Right ventricle myocardium superior (tissue), 1 donor: ENCODE results near the gene NPAP1. TPM values are rescaled to one million over a fixed set of nuclear protein-coding genes. Genes with fewer than 3 reads are reported as not detected.
"Not testable (repeated sequence)": the region's sequence is repeated elsewhere in the genome, so short reads cannot be mapped to it uniquely, and the experiment has no call there.

Experiments
- ATAC-seq: fragments of 200-7000 bp; cut with Tn5 transposase; one replicate; pipeline ENCODE4 v1.9.1; 2020; ENCODE audit warnings: mild to moderate bottlenecking; ENCODE audit not compliant: poor library complexity
- DNase-seq: peaks from one replicate; pipeline ENCODE4 v3.0.0-alpha.2; 2020
- intact Hi-C: fragments of 100-400 bp; cut with DNase I; formaldehyde crosslinking; loops from one replicate; pipeline ENCODE4 v1.11.2; 2022
- long read RNA-seq: library from polyadenylated mRNA; unstranded; transcript quantifications from one replicate; pipeline ENCODE4 v2.0.0, GENCODE V29; 2021
- total RNA-seq: library from RNA; stranded (reverse); fragmentation: NEBNext Ultra II Directional; extraction: Animal tissue kit (Norgen Biotek cat#: 25700); gene quantifications from one replicate; pipeline ENCODE4 v1.2.1, GENCODE V29; 2021
- donor health status: DM: no; HTN: yes; CAD: no; lungs with severe emphysema.

NPAP1 gene, protein sequence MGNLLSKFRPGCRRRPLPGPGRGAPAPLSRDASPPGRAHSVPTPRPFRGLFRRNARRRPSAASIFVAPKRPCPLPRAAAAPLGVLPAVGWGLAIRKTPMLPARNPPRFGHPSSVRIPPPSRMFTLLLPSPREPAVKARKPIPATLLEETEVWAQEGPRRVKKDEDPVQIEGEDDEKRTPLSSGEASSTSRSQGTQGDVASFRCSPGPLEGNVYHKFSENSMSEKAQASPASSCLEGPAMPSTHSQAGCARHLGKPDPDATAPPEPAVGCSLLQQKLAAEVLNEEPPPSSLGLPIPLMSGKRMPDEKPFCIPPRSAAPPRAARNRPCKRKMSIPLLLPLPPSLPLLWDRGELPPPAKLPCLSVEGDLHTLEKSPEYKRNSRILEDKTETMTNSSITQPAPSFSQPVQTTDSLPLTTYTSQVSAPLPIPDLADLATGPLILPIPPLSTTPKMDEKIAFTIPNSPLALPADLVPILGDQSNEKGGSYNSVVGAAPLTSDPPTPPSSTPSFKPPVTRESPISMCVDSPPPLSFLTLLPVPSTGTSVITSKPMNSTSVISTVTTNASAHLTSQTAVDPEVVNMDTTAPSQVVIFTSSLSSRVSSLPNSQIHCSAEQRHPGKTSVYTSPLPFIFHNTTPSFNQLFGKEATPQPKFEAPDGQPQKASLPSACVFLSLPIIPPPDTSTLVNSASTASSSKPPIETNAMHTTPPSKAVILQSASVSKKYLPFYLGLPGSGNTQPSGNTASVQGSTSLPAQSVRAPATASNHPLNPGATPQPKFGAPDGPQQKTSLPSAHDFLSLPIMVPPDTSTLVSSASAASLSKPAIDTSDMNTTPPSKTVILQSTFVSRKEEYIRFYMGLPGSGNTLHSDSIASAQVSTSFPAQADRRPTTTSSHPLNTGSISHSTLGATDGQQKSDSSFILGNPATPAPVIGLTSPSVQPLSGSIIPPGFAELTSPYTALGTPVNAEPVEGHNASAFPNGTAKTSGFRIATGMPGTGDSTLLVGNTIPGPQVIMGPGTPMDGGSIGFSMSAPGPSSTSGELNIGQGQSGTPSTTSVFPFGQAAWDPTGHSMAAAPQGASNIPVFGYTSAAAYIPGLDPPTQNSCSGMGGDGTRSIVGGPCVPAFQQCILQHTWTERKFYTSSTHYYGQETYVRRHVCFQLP
- not detected for total RNA-seq
- long read RNA-seq, result 0 reads

DNA sequence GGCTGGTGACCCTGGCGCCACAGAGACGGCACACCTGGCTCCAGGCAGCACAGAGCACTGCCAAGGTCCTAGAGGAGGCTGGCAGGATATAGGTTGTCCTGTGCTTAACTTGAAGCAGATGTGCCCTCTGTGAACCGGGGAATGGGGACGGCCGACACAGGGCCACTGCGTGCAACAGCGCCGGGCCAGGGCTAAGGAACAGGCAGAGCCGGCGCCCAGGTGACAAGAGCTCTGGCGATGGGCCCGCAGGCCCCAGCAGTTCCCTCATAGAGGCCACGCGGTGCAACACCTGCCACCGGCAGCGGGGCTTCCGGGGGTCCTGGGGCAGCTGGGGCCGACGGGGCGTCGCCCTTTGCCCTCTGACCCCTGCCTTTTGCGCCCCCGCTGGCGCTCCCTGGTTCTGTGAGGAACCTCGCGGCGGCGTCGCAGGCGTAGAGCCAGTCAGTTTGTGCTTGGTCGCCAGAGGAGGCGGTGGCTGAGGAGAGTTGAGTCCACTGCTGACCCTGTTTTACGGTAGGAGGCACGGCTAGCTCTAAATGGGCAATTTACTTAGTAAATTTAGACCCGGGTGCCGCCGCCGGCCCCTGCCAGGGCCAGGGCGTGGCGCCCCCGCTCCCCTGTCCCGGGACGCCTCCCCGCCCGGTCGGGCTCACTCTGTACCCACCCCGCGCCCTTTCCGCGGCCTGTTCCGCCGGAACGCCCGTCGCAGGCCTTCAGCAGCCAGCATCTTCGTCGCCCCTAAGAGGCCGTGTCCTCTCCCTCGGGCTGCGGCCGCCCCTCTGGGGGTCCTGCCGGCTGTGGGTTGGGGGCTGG is at the start of gene NPAP1:
Gene NPAP1, plus strand, starts transcription at position 444 of the 813 bp plus-strand sequence. Its CDS starts 93 bp downstream, at position 537.
- ATAC-seq, result no peak

DNA sequence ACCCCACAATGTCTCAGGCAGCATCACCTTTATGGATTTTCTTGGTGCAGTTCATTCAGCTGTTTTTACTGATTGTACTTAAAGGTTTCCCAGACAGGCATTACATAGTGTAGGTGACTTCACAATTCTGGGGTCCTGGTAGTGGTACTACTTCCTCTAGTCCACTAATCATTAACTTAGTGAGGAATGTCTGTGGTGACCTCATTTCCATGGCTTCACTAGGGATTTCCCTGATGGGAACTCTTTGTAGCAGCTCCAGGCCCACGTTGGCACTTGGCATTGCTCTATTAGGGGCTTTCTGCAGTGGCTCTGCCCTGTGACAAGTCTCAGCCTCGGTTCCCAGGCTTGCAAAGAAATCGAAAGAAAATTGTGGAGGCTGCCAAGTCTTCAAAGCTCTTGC is 48.1 kb upstream of the NPAP1 start:
- intact Hi-C loops, result no loop called here
- ATAC-seq (no peak), DNase-seq (no peak)

More for the DNA sequence above, at the start of gene NPAP1:
- no peak for DNase-seq
- intact Hi-C loops, result no loop called here

DNA sequence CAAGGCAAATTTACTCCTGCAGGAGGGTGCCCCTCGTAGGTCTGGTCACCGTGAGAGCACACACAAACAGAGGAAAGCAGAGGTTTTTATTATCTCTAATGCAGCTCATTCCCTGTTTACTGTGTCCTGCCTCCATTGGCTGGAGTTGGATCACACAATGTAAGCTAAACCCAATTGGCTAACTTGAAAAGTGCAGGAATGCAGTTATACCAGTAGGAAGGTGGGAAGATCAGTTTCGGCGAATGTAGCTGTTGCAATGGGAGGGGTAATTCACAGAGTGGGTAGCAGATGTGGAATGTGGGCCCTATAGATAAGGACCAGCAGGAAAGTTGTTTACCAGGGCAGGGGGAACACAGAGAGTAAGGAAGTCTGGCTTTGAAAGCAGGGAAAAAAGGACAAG is 42.5 kb upstream of the NPAP1 start:
- DNase-seq (no peak), ATAC-seq (no peak)
- intact Hi-C loops, result no loop called here

DNA sequence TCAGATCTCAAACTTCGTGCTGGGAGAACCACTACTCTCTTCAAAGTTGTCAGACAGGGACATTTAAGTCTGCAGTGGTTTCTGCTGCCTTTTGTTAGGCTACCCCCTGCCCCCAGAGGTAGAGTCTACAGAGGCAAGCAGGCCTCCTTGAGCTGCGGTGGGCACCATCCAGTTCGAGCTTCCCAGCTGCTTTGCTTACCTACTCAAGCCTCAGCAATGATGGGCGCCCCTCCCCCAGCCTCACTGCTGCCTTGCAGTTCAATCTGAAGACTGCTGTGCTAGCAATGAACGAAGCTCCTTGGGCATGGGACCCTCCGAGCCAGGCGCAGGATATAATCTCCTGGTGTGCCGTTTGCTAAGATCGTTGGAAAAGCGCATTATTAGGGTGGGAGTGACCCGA is 36.2 kb upstream of the NPAP1 start:
- DNase-seq, ATAC-seq, intact Hi-C loops: not testable (repeated sequence)

DNA sequence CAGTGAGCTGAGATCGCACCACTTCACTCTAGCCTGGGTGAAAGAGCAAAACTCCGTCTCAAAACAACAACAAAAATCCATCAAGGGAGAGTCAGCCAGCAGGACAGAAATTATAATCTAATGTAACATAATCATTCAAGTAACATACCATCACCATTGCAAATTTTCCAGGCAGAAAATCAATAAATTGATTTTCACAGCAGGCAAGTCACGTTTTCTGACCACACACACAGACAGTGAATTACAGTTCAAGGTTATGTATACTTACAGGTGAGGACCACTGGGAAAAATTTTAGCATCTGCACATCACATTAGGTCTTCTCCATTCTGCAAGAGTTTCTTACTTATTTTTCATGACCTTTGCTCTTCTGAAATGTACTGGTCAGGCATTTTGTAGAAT is 29.9 kb upstream of the NPAP1 start:
- ATAC-seq (no peak), DNase-seq (no peak)
- intact Hi-C loops, result no loop called here

DNA sequence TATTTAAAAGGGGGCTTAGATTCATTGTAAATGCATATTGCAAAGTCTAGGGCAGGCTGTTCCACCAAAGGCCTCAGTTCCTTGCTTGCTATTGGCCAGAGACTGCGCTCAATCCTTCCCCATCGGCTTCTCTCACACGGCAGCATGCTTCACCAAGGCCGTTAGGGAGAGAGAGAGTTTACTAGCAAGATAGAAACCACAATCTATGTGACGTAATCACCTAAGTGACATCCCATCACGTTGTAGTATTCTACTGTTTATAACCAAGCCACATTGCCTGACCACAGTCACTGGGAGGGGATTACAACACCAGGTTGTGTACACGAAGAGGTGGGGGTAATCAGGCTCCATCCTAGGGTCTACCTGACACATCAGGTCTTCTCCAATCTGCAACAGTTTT is 16.0 kb upstream of the NPAP1 start:
- no peak for ATAC-seq
- DNase-seq, result no peak
- intact Hi-C loops, result no loop called here

DNA sequence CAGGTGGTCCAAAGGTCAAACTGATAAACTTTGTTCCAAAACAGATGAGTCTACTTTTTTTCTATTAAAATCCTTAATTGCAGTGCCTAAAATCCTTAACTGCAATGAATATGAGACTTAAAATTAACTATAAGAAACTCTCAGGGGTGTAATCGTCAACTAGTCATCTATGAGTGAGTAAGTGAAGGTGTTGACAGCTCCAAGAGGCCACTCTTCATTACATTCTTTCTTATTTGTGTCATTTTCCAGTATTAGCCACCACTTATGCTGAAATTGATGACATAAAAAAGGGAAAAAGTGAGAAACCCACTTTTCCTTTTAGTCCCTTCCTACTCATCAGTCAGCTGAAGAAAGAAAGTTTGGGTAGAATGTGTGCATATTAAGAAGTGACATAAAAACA is 12.6 kb upstream of the NPAP1 start:
- DNase-seq (no peak), ATAC-seq (no peak)
- intact Hi-C loops, result no loop called here

DNA sequence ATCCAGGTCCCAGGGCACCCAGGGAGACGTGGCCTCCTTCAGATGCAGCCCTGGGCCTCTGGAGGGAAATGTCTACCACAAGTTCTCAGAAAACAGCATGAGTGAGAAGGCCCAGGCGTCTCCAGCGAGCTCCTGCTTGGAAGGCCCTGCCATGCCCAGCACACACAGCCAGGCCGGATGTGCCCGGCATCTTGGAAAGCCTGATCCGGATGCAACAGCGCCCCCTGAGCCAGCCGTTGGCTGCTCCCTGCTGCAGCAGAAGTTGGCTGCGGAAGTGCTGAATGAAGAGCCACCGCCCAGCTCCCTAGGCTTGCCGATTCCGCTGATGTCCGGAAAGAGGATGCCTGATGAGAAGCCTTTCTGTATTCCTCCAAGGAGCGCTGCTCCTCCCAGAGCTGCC is 856 bp downstream of the NPAP1 start:
- ATAC-seq (no peak), DNase-seq (no peak)
- intact Hi-C loops, result no loop called here

DNA sequence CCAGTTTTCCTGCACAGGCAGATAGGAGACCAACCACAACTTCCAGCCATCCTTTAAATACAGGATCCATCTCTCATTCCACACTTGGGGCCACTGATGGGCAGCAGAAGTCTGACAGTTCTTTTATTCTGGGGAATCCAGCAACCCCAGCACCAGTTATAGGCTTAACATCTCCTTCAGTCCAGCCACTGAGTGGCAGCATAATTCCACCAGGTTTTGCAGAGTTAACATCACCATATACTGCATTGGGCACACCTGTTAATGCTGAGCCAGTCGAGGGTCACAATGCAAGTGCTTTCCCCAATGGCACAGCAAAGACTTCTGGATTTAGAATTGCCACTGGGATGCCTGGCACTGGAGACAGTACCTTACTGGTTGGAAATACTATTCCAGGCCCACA is 2.9 kb downstream of the NPAP1 start:
- no peak for ATAC-seq
- intact Hi-C loops, result no loop called here
- no peak for DNase-seq

DNA sequence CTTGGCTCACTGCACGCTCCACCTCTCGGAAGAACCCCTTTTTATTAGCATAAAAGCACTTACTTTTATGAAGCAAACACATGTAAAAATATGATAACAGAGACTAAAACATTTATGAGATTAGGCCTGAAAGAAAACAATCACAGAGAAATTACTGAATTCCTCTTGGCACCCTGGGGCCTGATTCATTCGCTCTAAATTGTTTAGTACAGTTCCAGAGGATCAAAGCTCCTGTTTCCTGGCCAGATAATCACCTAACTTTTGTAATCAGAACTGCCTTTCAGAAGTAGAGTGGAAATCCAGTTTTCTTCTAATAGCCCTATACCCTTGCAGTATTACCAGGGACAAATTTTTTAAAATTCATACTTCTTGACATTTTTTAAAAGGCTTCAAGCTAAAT is 6.4 kb downstream of the NPAP1 start:
- no peak for ATAC-seq
- intact Hi-C loops, result no loop called here
- DNase-seq, result no peak

DNA sequence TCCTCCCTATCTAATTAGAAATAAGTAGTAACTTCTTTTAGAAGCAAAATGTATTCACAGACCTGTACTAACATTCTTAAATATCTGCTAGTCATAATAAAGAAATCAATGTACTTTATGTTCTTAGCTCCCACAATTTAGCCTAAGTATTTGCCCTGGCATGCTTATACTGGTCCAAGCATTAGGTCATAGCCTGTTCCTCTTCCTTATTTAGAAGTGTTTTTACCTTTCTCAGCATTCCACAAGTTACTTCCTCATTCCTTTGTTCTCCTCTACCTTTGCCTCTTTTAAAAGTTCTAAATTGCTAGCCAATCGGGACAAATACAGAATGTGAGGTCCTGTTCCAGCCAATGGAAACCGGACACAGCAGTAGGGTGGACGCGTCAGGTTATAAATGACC is 7.3 kb downstream of the NPAP1 start:
- DNase-seq, ATAC-seq, intact Hi-C loops: not testable (repeated sequence)

DNA sequence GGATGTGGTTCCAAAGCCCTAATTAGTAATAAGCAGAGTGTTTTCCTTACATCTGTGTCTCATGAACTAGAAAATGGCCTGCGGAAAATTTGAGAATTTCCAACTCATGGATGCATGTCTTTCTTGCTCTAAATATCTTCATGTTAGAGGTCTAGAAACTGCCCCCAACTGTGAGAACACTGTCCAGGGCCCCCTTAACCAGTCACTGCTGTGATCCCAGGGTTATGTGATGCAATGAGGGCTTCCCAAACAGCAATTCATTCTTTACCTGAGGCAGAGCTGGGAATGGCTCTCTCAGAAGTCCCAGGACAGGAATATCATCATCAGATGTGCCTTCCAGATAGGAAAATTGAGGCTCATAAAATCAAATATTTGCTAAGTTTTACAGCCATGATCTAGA is 8.2 kb downstream of the NPAP1 start:
- intact Hi-C loops, result no loop called here
- DNase-seq (no peak), ATAC-seq (no peak)

DNA sequence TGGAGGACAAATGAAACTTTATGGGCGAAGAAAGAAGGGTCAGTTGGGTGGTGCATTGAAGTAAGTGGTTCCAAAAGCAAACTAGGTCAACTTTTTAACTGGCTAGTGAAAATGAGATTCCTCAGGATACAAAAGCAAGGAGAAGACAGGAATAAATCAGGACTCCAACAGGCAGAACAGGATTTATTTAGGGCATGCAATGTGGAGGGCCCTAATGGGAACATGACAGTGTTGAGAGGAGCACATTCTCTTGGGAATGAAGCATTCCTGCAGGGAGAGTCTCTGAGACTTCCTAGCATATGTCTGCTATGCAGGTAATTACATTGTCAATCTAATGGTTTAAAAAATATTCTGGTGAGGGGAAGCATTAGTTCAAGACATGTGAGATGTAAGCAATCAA is 8.7 kb downstream of the NPAP1 start:
- DNase-seq, result no peak
- intact Hi-C loops, result no loop called here
- ATAC-seq, result no peak

DNA sequence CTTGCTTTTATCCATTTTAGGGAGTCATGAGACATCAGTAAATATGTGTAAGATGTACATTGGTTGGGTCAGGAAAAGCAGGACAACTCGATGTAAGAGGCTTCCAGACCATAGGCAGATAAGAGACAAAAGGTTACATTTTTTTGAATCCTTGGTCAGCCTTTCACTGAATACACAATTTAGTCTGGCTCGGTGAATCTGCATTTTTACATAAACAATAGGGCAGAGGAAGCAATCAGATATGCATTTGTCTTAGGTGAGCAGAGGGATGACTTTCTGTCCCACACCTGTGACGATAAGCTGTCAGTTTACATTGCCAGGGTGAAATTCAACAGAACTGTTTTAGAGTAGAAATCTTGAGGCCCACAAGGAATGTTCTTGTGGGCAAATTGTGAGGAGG is 20.6 kb downstream of the NPAP1 start:
- no peak for DNase-seq
- intact Hi-C loops, result no loop called here
- no peak for ATAC-seq

DNA sequence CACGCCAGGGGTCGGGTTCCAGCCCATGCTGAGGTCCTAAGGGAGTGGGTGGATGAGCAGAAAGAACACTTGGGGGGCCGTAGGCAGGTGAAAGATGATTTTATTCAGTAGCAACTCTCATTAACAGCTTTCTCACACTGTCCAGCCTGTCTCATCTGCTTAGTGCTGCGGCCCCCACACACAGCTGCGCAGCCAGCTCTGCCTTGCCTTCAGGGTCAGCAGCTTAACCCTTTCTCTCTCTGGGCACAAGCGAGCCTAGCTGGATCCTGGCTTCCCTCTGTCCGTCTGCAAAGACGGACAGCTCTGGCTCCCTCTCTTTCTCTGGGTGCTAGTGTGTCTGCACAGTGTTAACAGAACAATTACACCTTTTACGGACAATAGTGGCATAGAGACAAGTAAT is 21.3 kb downstream of the NPAP1 start:
- DNase-seq (no peak), ATAC-seq (no peak)
- intact Hi-C loops, result no loop called here

DNA sequence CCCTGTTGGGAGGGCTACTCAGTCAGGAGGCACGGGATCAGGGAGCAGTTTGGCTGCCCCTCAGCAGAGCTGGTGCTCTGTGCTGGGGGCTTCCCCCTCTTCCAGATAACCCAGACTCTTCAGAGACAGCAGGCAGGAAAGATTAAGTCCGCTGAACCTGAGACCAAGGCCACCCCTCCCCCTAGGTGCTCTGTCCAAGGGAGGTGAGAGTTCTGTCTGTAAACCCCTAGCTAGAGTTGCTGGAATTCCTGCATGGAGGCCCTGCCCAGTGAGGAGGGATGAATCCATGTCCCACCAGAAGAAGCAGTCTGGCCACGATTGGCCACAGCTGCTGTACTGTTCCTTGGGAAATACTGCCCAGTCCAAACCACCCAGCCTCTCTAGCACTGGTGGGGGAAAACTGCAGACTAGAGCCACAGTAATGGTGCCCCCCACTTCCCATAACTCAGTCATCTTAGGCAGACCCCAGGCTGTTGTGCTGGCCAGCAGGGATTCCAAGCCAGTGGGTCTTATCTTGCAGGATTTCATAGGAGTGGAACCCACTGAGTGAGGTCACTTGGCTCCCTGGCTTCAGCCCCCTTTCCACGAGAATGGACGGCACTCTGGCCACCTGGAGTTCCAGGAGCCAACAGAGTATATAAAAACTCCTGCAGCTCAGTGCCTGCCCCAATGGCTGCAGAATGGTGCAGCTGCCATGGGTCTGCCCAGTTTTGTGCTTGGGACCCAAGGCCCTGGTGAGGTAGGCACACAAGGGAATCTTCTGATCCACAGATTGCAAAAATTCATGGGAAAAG is 42.9 kb downstream of the NPAP1 start:
- intact Hi-C loops, result no loop called here
- DNase-seq, result no peak
- ATAC-seq, result no peak

DNA sequence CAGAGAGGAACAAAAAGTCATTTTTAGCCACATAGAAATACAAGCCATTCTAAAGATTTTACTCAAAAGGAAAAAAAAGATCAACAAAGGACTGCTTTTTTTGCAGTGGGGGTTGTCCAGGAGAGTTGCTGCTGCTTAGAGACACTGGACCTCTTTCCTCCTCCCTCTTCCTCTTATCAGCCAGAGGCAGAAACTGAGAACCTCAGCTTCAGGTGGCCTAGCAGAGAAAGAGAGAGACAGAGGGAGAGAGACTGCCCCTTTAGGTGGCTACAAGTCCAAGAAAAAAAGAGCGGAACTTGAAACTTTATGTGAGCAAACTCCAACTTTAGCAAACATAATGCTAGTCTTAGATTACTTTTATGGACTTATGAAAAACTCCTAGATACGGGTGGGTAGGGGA is 54.2 kb downstream of the NPAP1 start:
- intact Hi-C loops, result no loop called here
- no peak for DNase-seq
- no peak for ATAC-seq
